ENCODE measurements around the gene PDE7B.
"Not testable (repeated sequence)": the region's sequence is repeated elsewhere in the genome, so short reads cannot be mapped to it uniquely, and the experiment has no call there.

PDE7B gene

DNA sequence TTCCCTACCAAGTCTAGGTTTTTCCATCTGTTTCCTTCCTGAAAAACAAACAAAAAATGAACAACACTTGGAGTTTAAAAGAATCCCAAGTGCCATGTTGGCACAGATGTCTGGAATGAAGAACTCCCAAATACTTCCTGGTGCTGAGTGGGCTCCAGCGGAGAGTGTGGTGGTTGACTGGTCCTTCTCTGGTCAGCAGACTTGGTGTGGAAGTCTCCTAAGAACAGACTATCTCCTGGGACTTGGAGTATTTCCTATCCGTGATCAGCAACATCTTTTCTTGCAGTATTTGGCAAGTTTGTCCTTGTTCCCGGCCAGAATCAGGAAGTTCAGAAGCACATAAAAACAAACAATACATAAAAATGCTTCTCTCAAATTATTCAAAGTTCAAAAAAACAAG, 244.5 kb downstream of the PDE7B start:
- in situ Hi-C loops (cut with MboI; ENCODE audit: low sequenced_read_pairs, unreplicated experiment) = no loop called here
- no peak for DNase-seq (ENCODE audit: low spot score)
- TF ChIP-seq, protein P1, sequence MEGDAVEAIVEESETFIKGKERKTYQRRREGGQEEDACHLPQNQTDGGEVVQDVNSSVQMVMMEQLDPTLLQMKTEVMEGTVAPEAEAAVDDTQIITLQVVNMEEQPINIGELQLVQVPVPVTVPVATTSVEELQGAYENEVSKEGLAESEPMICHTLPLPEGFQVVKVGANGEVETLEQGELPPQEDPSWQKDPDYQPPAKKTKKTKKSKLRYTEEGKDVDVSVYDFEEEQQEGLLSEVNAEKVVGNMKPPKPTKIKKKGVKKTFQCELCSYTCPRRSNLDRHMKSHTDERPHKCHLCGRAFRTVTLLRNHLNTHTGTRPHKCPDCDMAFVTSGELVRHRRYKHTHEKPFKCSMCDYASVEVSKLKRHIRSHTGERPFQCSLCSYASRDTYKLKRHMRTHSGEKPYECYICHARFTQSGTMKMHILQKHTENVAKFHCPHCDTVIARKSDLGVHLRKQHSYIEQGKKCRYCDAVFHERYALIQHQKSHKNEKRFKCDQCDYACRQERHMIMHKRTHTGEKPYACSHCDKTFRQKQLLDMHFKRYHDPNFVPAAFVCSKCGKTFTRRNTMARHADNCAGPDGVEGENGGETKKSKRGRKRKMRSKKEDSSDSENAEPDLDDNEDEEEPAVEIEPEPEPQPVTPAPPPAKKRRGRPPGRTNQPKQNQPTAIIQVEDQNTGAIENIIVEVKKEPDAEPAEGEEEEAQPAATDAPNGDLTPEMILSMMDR (IDR thresholded peaks at IDR 0.05; ENCODE audit: borderline replicate concordance, control extremely low read depth, extremely low read depth, insufficient read depth, missing control alignments) = no peak

DNA sequence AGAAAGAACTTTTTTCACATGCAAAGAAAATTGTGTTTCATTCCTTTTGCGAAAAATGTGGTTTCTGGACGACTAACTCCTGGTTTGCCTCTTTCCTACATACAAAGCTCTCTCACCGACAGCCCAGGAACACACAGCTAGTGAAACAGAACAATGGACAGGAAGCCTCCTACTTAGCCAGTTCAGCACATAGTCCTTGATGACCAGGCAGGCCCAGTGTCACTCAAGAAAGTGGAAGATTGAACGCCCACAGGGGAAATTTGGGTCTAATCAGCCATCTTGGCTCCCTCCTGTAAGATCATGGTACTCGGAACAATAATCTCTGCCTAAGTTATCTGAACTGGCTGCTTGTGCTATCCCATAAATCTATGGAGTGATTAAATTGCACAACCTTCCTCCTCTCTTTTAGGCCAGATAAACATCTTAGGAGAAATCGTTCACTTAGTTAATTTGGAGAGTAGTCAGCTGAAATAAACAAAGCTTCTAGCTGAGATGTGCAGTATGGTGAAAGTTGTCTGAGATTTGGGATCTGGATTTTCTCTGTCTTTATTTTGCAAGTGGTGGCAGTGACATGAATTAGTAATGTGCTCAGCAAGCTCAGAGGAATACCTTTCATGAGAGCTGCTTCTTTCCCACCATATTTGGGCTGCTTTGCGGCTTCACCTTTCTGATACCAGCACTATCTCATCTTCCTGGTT, 251.6 kb downstream of the PDE7B start:
- no peak for DNase-seq (ENCODE audit: low spot score)
- in situ Hi-C loops (cut with MboI; ENCODE audit: low sequenced_read_pairs, unreplicated experiment) = no loop called here
- TF ChIP-seq, protein P1 (IDR thresholded peaks at IDR 0.05; ENCODE audit: borderline replicate concordance, control extremely low read depth, extremely low read depth, insufficient read depth, missing control alignments) = no peak

DNA sequence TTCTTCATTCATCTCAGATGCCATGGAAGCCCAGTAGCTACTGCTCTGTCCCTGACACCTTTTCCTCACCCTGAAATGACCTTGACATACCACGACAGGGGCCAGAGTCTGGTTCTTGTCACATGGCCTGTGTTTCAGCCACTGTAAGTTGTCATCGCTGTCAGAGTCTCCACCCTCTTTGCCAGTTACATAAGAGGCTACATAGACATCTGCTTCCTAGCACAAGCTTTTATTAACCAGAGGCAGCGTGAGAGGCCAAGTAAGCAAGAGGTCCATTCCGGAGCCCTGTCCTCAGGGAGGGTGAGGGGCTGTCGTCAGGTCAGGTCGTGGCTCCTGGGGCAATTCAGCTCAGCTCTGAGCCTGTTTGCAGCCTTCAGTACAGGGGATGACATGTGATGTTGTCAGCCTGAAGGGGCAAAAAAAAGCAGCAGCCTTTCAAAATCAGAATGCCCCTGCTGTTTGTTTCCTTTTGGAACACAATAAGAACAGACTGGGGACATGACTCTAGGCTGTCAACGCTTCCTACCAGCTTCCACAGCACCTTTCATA, 252.3 kb downstream of the PDE7B start:
- TF ChIP-seq, protein P1 (IDR thresholded peaks at IDR 0.05; ENCODE audit: borderline replicate concordance, control extremely low read depth, extremely low read depth, insufficient read depth, missing control alignments) = no peak
- in situ Hi-C loops (cut with MboI; ENCODE audit: low sequenced_read_pairs, unreplicated experiment) = no loop called here
- no peak for DNase-seq (ENCODE audit: low spot score)

DNA sequence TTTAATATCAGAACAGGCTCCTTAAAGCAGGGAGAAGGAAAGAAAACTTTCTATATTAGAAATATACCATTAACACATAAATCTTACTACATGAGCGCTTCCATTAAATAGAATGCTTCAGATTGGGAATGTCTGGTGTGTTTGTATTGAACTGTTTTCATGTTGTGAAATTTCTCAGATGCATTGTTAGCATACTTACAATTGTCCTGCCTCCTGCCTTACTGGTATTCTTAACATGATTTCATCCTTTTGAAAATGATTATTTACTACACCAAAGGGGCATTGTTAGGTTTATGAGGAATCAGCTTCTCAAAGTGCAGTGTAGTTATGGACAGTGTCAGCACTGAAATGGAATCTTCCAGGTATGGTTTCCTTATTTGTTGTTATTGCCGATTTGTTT, 253.1 kb downstream of the PDE7B start:
- TF ChIP-seq, protein P1 (IDR thresholded peaks at IDR 0.05; ENCODE audit: borderline replicate concordance, control extremely low read depth, extremely low read depth, insufficient read depth, missing control alignments) = no peak
- in situ Hi-C loops (cut with MboI; ENCODE audit: low sequenced_read_pairs, unreplicated experiment) = no loop called here
- DNase-seq (ENCODE audit: low spot score) = no peak

DNA sequence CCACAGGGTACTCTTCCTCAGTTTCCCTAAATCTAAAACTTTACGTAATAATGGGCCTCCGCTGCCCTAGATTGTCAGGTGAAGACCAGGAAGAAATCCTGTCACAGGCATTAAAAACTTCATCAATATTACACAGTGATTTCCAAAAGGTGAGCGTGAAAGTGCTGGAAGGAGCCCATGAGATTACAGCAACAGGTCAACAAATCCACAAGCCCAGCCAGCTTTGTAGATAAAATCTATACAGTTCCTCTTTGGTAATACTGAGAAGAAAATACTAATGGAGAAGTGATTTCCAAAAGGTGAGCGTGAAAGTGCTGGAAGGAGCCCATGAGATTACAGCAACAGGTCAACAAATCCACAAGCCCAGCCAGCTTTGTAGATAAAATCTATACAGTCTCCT, 254.3 kb downstream of the PDE7B start:
- in situ Hi-C loops (cut with MboI; ENCODE audit: low sequenced_read_pairs, unreplicated experiment); DNase-seq (ENCODE audit: low spot score): not testable (repeated sequence)

DNA sequence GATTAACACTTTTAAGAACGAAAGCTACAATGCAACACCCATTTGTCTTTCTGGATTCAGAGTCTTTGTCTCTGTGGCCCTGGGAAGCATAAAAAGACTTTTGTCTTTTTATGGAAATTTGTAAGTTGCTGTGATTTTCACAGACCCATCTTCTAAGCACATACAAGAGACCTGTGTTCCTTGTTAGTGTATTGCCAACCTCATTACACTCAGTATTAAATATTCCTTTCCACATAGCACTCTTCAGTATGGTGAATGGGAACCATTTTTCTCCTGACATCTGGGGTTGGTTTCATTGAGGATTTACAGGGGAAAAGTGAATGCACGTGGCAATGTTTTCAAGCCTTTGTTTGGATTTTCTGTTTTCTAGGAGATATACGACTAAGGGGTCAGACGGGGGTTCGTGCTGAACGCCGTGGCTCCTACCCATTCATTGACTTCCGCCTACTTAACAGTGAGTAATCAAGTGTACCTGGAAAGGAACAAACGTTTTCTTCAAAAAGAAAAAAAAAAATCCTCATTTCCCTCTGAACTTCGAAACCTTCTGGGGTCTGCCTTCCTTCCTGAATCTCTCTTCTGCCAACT, 257.0 kb downstream of the PDE7B start:
- in situ Hi-C loops (cut with MboI; ENCODE audit: low sequenced_read_pairs, unreplicated experiment) = no loop called here
- no peak for DNase-seq (ENCODE audit: low spot score)
- TF ChIP-seq, protein P1 (IDR thresholded peaks at IDR 0.05; ENCODE audit: borderline replicate concordance, control extremely low read depth, extremely low read depth, insufficient read depth, missing control alignments) = no peak

DNA sequence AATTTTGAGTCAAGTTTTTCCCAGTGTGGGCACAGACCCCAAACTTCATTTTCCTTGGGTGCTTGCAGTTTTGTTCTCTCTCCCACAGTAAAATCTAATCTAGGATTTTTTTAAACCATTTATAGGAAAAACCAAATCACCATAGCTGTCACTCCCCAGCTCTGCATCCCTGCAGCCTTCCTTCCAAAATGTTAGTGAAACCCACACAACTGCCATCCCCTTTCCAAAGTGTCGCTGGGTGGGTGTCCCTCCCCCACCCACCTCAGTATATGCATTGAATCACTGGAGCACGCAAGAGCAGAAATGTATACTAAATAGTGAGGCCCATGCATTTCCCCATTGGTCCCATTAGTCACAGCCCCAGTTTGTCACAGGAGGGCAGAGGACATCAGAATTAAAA, 260.3 kb downstream of the PDE7B start:
- in situ Hi-C loops (cut with MboI; ENCODE audit: low sequenced_read_pairs, unreplicated experiment) = no loop called here
- DNase-seq (ENCODE audit: low spot score) = no peak
- TF ChIP-seq, protein P1 (IDR thresholded peaks at IDR 0.05; ENCODE audit: borderline replicate concordance, control extremely low read depth, extremely low read depth, insufficient read depth, missing control alignments) = no peak

Measured in GM13976 (cell line).